CD14-positive monocyte (primary cell): ENCODE results near the gene NKG7. TPM values are rescaled to one million over a fixed set of nuclear protein-coding genes. Genes with fewer than 3 reads are reported as not detected.

Experiments
- DNase-seq, 3 donors: peaks; one replicate each; pipeline ENCODE4 v3.0.0-alpha.2; 2011 to 2022
- H2AFZ ChIP-seq: 2 replicates; pipeline ENCODE4 v1.6.0; 2012; ENCODE audit warnings: mild to moderate bottlenecking, low read depth, low read length, inconsistent platforms; ENCODE audit not compliant: insufficient read depth, poor library complexity, severe bottlenecking
- H3K27ac ChIP-seq, 2 donors: 1 replicate in 1 of 2; 2 replicates in 1 of 2; pipeline ENCODE4 v1.5.1; 2012 to 2013; ENCODE audit warnings: low read length in 2 of 2, control low read depth in 1 of 2, inconsistent platforms in 1 of 2, low read depth in 1 of 2, mild to moderate bottlenecking in 1 of 2
- H3K27me3 ChIP-seq, 2 donors: one replicate each; pipeline versions ENCODE4 v1.6.0 to v1.6.1; 2011 to 2013; ENCODE audit warnings: low read length in 2 of 2; ENCODE audit not compliant: control insufficient read depth in 2 of 2, insufficient read depth in 2 of 2
- H3K36me3 ChIP-seq, 2 donors: replicated peaks in 1 of 2; 1 replicate in 1 of 2; 2 replicates in 1 of 2; pipeline versions ENCODE4 v1.5.1 to v1.6.1; 2012 to 2013; ENCODE audit warnings: low read length in 2 of 2, control low read depth in 1 of 2, inconsistent platforms in 1 of 2, mild to moderate bottlenecking in 1 of 2; ENCODE audit not compliant: insufficient read depth in 2 of 2, control insufficient read depth in 1 of 2
- H3K4me1 ChIP-seq, 2 donors: 1 replicate in 1 of 2; 2 replicates in 1 of 2; pipeline versions ENCODE4 v1.5.1 to v1.6.1; 2012 to 2013; ENCODE audit warnings: low read length in 2 of 2, control low read depth in 1 of 2, inconsistent platforms in 1 of 2, mild to moderate bottlenecking in 1 of 2, moderate library complexity in 1 of 2; ENCODE audit not compliant: insufficient read depth in 2 of 2, control insufficient read depth in 1 of 2
- H3K4me2 ChIP-seq: replicated peaks from 2 replicates; pipeline ENCODE3; 2012; ENCODE audit warnings: low read length, moderate library complexity, mild to moderate bottlenecking; ENCODE audit not compliant: poor library complexity, severe bottlenecking; ENCODE audit errors: extremely low read depth
- H3K4me3 ChIP-seq, 3 experiments: fragments of 200-600 bp in 1 of 3; sonication (generic) in 1 of 3; replicated peaks in 1 of 3; 1 replicate in 2 of 3; 2 replicates in 1 of 3; pipeline ENCODE4 v1.5.1; 2011 to 2013; ENCODE audit warnings: low read length in 3 of 3, mild to moderate bottlenecking in 3 of 3, control low read depth in 2 of 3, low read depth in 2 of 3, inconsistent platforms in 1 of 3, moderate library complexity in 1 of 3
- H3K79me2 ChIP-seq: 2 replicates; pipeline ENCODE4 v1.6.0; 2012; ENCODE audit warnings: mild to moderate bottlenecking, control low read depth, inconsistent platforms, low read length, moderate library complexity; ENCODE audit not compliant: insufficient read depth
- H3K9ac ChIP-seq: 2 replicates; pipeline ENCODE4 v1.6.0; 2017; ENCODE audit warnings: low read length, mild to moderate bottlenecking; ENCODE audit not compliant: insufficient read depth, poor library complexity, severe bottlenecking
- H3K9me3 ChIP-seq, 2 donors: replicated peaks in 1 of 2; 1 replicate in 1 of 2; 2 replicates in 1 of 2; pipeline versions ENCODE4 v1.5.1 to v1.6.1; 2012 to 2013; ENCODE audit warnings: low read length in 2 of 2, control low read depth in 1 of 2; ENCODE audit not compliant: control insufficient read depth in 1 of 2, insufficient read depth in 1 of 2
- H4K20me1 ChIP-seq: 2 replicates; pipeline ENCODE4 v1.6.0; 2012; ENCODE audit warnings: mild to moderate bottlenecking, low read length, control low read depth, moderate library complexity; ENCODE audit not compliant: insufficient read depth
- H3K27ac Mint-ChIP-seq, 7 donors: one replicate each; pipeline ENCODE4 v1.8.0; 2020; ENCODE audit warnings: mild to moderate bottlenecking in 7 of 7, mixed read lengths in 7 of 7, moderate library complexity in 6 of 7, inconsistent platforms in 2 of 7
- H3K27me3 Mint-ChIP-seq, 3 donors: one replicate each; pipeline ENCODE4 v1.8.0; 2021 to 2022; ENCODE audit warnings: low read depth in 3 of 3, mild to moderate bottlenecking in 3 of 3, mixed read lengths in 3 of 3, moderate library complexity in 3 of 3, inconsistent platforms in 1 of 3
- H3K36me3 Mint-ChIP-seq, 2 donors: one replicate each; pipeline ENCODE4 v1.8.0; 2020; ENCODE audit warnings: mixed read lengths in 2 of 2, inconsistent platforms in 1 of 2, mild to moderate bottlenecking in 1 of 2
- H3K4me1 Mint-ChIP-seq: one replicate; pipeline ENCODE4 v1.8.0; 2020; ENCODE audit warnings: mild to moderate bottlenecking, mixed read lengths
- H3K4me3 Mint-ChIP-seq, 2 donors: one replicate each; pipeline ENCODE4 v1.8.0; 2020; ENCODE audit warnings: mild to moderate bottlenecking in 2 of 2, mixed read lengths in 2 of 2, moderate library complexity in 1 of 2
- H3K9me3 Mint-ChIP-seq, 7 donors: one replicate each; pipeline ENCODE4 v1.8.0; 2020 to 2022; ENCODE audit warnings: mixed read lengths in 7 of 7, mild to moderate bottlenecking in 6 of 7, moderate library complexity in 6 of 7, inconsistent platforms in 2 of 7
- WGBS: methylation state at CpG from one replicate; pipeline ENCODE4 v1.1.5; 2013; ENCODE audit warnings: missing lambda C conversion rate; ENCODE audit not compliant: insufficient coverage; 5-methylcytosine and 5-hydroxymethylcytosine counted together
- intact Hi-C, 2 donors: fragments of 100-400 bp; cut with micrococcal nuclease; formaldehyde crosslinking; loops; one replicate each; pipeline versions ENCODE4 v1.15.0 to v1.15.1; 2023
- polyA plus RNA-seq, 3 donors: library from polyadenylated mRNA; depleted of rRNA in 1 of 3; unstranded in 2 of 3; stranded (reverse) in 1 of 3; fragments of 300-500 nt in 2 of 3; fragments of >200 nt in 1 of 3; fragmentation: Illumina TruSeq in 2 of 3; gene quantifications; 1 replicate in 2 of 3; 2 replicates in 1 of 3; pipeline ENCODE4 v1.2.3, GENCODE V29; 2012 to 2021
- TF ChIP-seq, protein P1 (sequence below): fragments of 200-600 bp; IDR thresholded peaks from one replicate; pipeline ENCODE4 v1.8.0; 2022; ENCODE audit warnings: antibody characterized with exemption, mild to moderate bottlenecking

NKG7 gene
- polyA plus RNA-seq, 3 donors = 11.1 to 19.9 (median 16.4) TPM

- Histone ChIP-seq H3K27me3 (peaks cover 0 to 2% of the 10 kb centered on the region in 2 donors), H3K27ac (no peak overlapping the region), H3K9me3 (no peaks in the 10 kb centered on the region), H2AFZ (no peak overlapping the region), H3K79me2 (no peaks in the 10 kb centered on the region), H3K4me3 (no peak overlapping the region), H4K20me1 (no peaks in the 10 kb centered on the region), H3K36me3 (peaks cover 57 to 68% of the 10 kb centered on the region in 2 donors), H3K9ac (no peak overlapping the region), H3K4me2 (no peak overlapping the region), H3K4me1 (no peaks in the 10 kb centered on the region)
- DNase-seq = no peak
- intact Hi-C loops = no loop called here
- TF ChIP-seq, protein P1, sequence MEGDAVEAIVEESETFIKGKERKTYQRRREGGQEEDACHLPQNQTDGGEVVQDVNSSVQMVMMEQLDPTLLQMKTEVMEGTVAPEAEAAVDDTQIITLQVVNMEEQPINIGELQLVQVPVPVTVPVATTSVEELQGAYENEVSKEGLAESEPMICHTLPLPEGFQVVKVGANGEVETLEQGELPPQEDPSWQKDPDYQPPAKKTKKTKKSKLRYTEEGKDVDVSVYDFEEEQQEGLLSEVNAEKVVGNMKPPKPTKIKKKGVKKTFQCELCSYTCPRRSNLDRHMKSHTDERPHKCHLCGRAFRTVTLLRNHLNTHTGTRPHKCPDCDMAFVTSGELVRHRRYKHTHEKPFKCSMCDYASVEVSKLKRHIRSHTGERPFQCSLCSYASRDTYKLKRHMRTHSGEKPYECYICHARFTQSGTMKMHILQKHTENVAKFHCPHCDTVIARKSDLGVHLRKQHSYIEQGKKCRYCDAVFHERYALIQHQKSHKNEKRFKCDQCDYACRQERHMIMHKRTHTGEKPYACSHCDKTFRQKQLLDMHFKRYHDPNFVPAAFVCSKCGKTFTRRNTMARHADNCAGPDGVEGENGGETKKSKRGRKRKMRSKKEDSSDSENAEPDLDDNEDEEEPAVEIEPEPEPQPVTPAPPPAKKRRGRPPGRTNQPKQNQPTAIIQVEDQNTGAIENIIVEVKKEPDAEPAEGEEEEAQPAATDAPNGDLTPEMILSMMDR = no peak
- H3K27ac Mint-ChIP-seq = peak overlapping the region in 1 of 7 donors; percentile 1
- H3K36me3 Mint-ChIP-seq = peaks cover 57 to 59% of the 10 kb centered on the region in 2 donors
- 93% methylated on average over 12 of the region's 17 CpGs for WGBS
- H3K27me3 Mint-ChIP-seq = peaks cover 8 to 11% (median 9%) of the 10 kb centered on the region in 3 donors
- no peak overlapping the region for H3K4me3 Mint-ChIP-seq
- no peaks in the 10 kb centered on the region for H3K9me3 Mint-ChIP-seq
- H3K4me1 Mint-ChIP-seq = peaks cover 1% of the 10 kb centered on the region
Measured at GRCh38 chr19:51346742-51347141, 25.7 kb downstream of the NKG7 start.

- peaks cover 6 to 8% of the 10 kb centered on the region in 2 donors for H3K4me1 ChIP-seq
- no peak overlapping the region for H3K27ac ChIP-seq
- Mint-ChIP-seq H3K4me3 (no peak overlapping the region), H3K27ac (peak overlapping the region in 1 of 7 donors; percentile 12), H3K27me3 (peaks cover 18 to 24% (median 21%) of the 10 kb centered on the region in 3 donors), H3K4me1 (peaks cover 7% of the 10 kb centered on the region), H3K36me3 (peaks cover 41 to 45% of the 10 kb centered on the region in 2 donors), H3K9me3 (peaks cover 0 to 3% (median 0%) of the 10 kb centered on the region in 7 donors)
- DNase-seq = no peak
- no peak overlapping the region for H2AFZ ChIP-seq
- intact Hi-C loops = no loop called here
- TF ChIP-seq, protein P1 = no peak
- 98% methylated on average over 9 of the region's 9 CpGs for WGBS
- no peak overlapping the region for H3K4me3 ChIP-seq
- H3K9me3 ChIP-seq = no peaks in the 10 kb centered on the region
- H3K4me2 ChIP-seq = no peak overlapping the region
- H3K9ac ChIP-seq = no peak overlapping the region
- no peaks in the 10 kb centered on the region for H3K79me2 ChIP-seq
- no peaks in the 10 kb centered on the region for H4K20me1 ChIP-seq
- H3K27me3 ChIP-seq = peaks cover 0 to 12% of the 10 kb centered on the region in 2 donors
- H3K36me3 ChIP-seq = peaks cover 42 to 52% of the 10 kb centered on the region in 2 donors
Measured at GRCh38 chr19:51345076-51345620, 27.3 kb downstream of the NKG7 start.
